GM20431 (cell line): ENCODE data around the gene F12.

Source experiments
- in situ Hi-C: fragments of 300-500 bp; cut with MseI, MboI; formaldehyde crosslinking; loops from one replicate; pipeline ENCODE4 v1.15.0; 2020; ENCODE audit warnings: low sequenced_read_pairs; ENCODE audit not compliant: unreplicated experiment

Gene F12

GRCh38 chr5:177373806-177374205, 35.6 kb downstream of the F12 start:
- in situ Hi-C loops, result no loop called here

GRCh38 chr5:177372910-177373309, 36.5 kb downstream of the F12 start:
- in situ Hi-C loops, result no loop called here

GRCh38 chr5:177372034-177372896, 37.1 kb downstream of the F12 start:
- in situ Hi-C loops, result no loop called here

GRCh38 chr5:177371120-177372033, 38.0 kb downstream of the F12 start:
- in situ Hi-C loops, result no loop called here

- in situ Hi-C loops, result no loop called here
These were observed 38.8 kb downstream of the F12 start for GRCh38 chr5:177370488-177371119.

- in situ Hi-C loops, result no loop called here
These were observed 39.5 kb downstream of the F12 start for GRCh38 chr5:177369645-177370440.

GRCh38 chr5:177368869-177369644, 40.3 kb downstream of the F12 start:
- in situ Hi-C loops, result no loop called here

GRCh38 chr5:177367981-177368868, 41.1 kb downstream of the F12 start:
- in situ Hi-C loops, result no loop called here

- in situ Hi-C loops, result no loop called here
These were observed 42.0 kb downstream of the F12 start for GRCh38 chr5:177367323-177367848.

GRCh38 chr5:177366528-177367322, 42.6 kb downstream of the F12 start:
- in situ Hi-C loops, result no loop called here

- in situ Hi-C loops, result no loop called here
These were observed 43.4 kb downstream of the F12 start for GRCh38 chr5:177365845-177366527.

- in situ Hi-C loops, result no loop called here
These were observed 45.0 kb downstream of the F12 start for GRCh38 chr5:177364159-177364962.

GRCh38 chr5:177363565-177363964, 45.8 kb downstream of the F12 start:
- in situ Hi-C loops, result no loop called here

GRCh38 chr5:177362610-177363507, 46.5 kb downstream of the F12 start:
- in situ Hi-C loops, result no loop called here

- in situ Hi-C loops, result no loop called here
These were observed 47.1 kb downstream of the F12 start for GRCh38 chr5:177362292-177362609.
